GM06990 (cell line): ENCODE data around the gene SUPT6H.

Experiments used
- DNase-seq: peaks from one replicate; pipeline ENCODE4 v3.0.0-alpha.2; 2011; ENCODE audit not compliant: insufficient read length; ENCODE audit errors: extremely low read depth
- H3K27me3 ChIP-seq: replicated peaks from 2 replicates; pipeline ENCODE4 v1.6.0; 2011; ENCODE audit warnings: low read length; ENCODE audit not compliant: control insufficient read depth, insufficient read depth
- H3K36me3 ChIP-seq: 2 replicates; pipeline ENCODE4 v1.5.1; 2011; ENCODE audit warnings: low read length; ENCODE audit not compliant: control insufficient read depth, insufficient read depth
- H3K4me3 ChIP-seq: replicated peaks from 2 replicates; pipeline ENCODE4 v1.5.1; 2011; ENCODE audit warnings: low read depth, mild to moderate bottlenecking, control low read depth, low read length
- TF ChIP-seq, protein P1 (sequence below): IDR thresholded peaks from 2 replicates; pipeline ENCODE4 v1.5.1; 2011; ENCODE audit warnings: low read length, control low read depth, mild to moderate bottlenecking, inconsistent platforms; ENCODE audit not compliant: insufficient read depth, poor library complexity, severe bottlenecking

Gene SUPT6H

DNA sequence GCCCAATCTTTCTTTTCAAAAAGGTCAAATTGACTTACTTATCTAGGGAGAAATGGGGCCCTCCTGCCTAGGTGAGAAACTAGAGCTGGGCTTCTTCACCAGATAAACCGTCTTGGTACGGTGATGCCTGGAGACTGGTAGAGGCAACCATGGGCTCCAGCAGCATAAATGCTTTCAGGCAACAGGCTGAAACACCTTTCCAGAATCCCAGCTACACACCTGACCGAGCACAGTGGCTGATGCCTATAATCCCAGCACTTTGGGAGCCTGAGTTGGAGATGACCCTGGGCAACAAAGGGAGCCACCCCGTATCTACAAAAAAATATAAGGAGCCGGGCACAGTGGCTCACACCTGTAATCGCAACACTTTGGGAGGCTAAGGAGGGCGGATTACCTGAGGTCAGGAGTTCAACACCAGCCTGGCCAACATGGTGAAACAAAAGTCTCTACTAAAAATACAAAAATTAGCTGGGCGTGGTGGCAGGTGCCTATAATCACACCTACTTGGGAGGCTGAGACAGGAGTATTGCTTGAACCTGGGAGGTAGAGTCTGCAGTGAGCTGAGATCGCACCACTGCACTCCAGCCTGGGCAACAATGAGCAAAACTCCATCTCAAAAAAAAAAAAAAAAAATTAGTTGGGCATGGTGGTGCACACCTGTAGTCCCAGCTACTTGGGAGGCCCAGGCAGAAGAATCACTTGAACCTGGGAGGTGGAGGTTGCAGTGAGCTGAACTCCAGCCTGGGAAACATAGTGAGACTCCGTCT lies 89.8 kb downstream of the SUPT6H start:
- H3K27me3 ChIP-seq, result no peaks in the 10 kb centered on the region
- H3K4me3 ChIP-seq, result no peak overlapping the region
- TF ChIP-seq, protein P1, sequence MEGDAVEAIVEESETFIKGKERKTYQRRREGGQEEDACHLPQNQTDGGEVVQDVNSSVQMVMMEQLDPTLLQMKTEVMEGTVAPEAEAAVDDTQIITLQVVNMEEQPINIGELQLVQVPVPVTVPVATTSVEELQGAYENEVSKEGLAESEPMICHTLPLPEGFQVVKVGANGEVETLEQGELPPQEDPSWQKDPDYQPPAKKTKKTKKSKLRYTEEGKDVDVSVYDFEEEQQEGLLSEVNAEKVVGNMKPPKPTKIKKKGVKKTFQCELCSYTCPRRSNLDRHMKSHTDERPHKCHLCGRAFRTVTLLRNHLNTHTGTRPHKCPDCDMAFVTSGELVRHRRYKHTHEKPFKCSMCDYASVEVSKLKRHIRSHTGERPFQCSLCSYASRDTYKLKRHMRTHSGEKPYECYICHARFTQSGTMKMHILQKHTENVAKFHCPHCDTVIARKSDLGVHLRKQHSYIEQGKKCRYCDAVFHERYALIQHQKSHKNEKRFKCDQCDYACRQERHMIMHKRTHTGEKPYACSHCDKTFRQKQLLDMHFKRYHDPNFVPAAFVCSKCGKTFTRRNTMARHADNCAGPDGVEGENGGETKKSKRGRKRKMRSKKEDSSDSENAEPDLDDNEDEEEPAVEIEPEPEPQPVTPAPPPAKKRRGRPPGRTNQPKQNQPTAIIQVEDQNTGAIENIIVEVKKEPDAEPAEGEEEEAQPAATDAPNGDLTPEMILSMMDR, result no peak
- DNase-seq, result no peak
- H3K36me3 ChIP-seq, result peaks cover 33% of the 10 kb centered on the region
